ENCODE results near the gene AMDHD2.
"Not testable (repeated sequence)": the region's sequence is repeated elsewhere in the genome, so short reads cannot be mapped to it uniquely, and the experiment has no call there.

Gene AMDHD2

GRCh38 chr16:2531696-2532493 lies 11.7 kb downstream of the AMDHD2 start:
- peak overlapping the region; percentile 85 for H3K4me3 ChIP-seq (ENCODE audit: low read depth, low read length)
- peak; percentile 98 for DNase-seq (ENCODE audit: low read depth)

DNA sequence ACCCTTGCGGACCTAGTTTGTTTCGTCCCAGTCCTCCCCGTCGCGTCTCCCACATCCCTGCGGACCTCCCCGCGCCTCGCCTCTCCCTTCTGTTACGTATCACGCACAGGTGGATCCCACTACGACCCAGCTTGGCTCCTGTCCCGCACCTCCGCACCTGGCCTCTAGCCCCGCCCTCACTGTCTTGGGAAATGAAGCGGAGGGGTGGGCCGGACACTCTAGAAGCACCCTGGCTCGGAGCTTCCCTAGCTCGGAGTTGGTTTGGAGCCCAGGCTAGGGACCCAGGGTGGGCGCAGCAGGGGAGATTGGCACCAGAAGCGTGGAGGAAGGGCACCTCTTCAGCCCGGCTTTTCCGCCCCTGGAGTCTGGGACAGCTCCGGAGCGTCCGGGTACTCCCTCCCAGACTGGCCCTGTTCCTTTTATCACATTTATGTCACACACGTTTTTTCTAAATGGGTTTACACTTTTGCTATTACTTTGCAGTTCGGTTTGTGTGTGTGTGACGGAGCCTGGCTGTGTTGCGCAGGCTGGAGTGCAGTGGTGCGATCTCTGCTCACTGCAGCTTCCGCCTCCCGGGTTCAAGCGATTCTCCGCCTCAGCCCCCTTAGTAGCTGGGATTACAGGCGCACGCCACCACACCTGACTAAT lies 12.4 kb downstream of the AMDHD2 start:
- peak; percentile 83 for DNase-seq (ENCODE audit: low read depth)
- peak overlapping the region; percentile 85 for H3K4me3 ChIP-seq (ENCODE audit: low read depth, low read length)
- TF ChIP-seq, protein P1, sequence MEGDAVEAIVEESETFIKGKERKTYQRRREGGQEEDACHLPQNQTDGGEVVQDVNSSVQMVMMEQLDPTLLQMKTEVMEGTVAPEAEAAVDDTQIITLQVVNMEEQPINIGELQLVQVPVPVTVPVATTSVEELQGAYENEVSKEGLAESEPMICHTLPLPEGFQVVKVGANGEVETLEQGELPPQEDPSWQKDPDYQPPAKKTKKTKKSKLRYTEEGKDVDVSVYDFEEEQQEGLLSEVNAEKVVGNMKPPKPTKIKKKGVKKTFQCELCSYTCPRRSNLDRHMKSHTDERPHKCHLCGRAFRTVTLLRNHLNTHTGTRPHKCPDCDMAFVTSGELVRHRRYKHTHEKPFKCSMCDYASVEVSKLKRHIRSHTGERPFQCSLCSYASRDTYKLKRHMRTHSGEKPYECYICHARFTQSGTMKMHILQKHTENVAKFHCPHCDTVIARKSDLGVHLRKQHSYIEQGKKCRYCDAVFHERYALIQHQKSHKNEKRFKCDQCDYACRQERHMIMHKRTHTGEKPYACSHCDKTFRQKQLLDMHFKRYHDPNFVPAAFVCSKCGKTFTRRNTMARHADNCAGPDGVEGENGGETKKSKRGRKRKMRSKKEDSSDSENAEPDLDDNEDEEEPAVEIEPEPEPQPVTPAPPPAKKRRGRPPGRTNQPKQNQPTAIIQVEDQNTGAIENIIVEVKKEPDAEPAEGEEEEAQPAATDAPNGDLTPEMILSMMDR (IDR thresholded peaks at IDR 0.05; ENCODE audit: insufficient read depth, low read depth, low read length, missing control alignments): no peak

More at GRCh38 chr16:2531696-2532493, 11.7 kb downstream of the AMDHD2 start:
- TF ChIP-seq, protein P1 (IDR thresholded peaks at IDR 0.05; ENCODE audit: insufficient read depth, low read depth, low read length, missing control alignments): no peak

GRCh38 chr16:2533142-2533755 lies 13.1 kb downstream of the AMDHD2 start:
- not testable (repeated sequence) for DNase-seq (ENCODE audit: low read depth)
- H3K4me3 ChIP-seq (ENCODE audit: low read depth, low read length): peak overlapping the region; percentile 85

DNA sequence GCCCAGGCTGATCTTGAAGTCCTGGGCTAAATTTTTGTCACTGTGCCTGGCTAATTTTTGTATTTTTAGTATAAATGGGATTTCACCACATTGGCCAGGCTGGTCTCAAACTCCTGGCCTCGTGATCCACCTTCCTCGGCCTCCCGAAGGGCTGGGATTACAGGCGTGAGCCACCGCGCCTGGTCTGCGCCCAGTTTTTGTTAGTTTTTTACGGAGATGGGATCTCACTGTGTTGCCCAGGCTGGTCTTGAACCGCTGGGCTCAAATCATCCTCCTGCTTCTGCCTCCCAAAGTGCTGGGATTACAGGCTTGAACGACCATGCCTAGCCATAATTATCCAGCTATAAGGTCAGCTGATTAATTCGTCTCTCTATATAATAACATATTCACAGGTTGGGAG lies 13.7 kb downstream of the AMDHD2 start:
- no peak for DNase-seq (ENCODE audit: low read depth)
- TF ChIP-seq, protein P1 (IDR thresholded peaks at IDR 0.05; ENCODE audit: insufficient read depth, low read depth, low read length, missing control alignments): no peak
- no peak overlapping the region for H3K4me3 ChIP-seq (ENCODE audit: low read depth, low read length)

DNA sequence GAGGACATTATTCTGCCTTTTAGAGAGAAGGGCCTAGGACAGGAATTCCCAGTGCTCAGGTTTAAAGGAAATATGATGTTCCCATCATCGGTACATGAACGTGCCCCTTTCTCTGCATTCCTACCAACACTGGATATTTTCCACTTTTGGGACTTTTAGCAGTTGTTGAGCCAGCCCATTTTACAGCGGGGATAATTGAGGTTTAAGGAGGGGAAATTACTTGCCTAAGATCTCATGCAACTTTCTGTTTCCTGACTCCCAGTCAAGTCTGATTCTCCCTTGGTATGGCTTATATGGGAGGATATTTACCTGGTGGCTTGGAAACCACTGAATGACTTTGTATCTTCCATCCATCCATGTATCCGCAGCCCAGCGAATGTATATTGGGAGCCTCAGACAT lies 14.2 kb downstream of the AMDHD2 start:
- not testable (repeated sequence) for H3K4me3 ChIP-seq (ENCODE audit: low read depth, low read length); DNase-seq (ENCODE audit: low read depth)

DNA sequence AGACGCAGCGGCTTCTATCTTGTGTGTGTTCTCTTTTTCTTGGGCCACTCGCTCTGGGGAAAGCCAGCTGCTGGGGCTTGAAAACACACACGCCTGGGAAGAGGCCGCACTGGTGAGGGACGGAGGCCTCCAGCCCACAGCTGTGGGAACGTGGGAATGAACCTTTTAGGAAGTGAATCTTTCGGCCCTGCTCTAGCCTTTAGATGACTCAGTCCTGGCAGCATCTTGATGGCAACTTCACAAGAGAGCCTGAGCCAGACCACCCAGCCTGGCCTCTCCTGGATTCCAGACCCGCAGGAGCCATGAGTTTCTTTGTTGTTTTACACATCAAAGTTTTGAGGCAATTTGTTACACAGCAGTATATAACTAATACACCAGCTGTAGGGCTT lies 15.4 kb downstream of the AMDHD2 start:
- no peak for DNase-seq (ENCODE audit: low read depth)
- H3K4me3 ChIP-seq (ENCODE audit: low read depth, low read length): no peak overlapping the region
- TF ChIP-seq, protein P1 (IDR thresholded peaks at IDR 0.05; ENCODE audit: insufficient read depth, low read depth, low read length, missing control alignments): no peak

GRCh38 chr16:2537451-2538379 lies 17.5 kb downstream of the AMDHD2 start, which contains the start of gene PDPK1:
TSS of gene PDPK1 (plus strand) at chr16:2538021. CDS start at chr16:2538113, 92 bp downstream.
- peak within 1 kb of the TSS; percentile 64 for H3K4me3 ChIP-seq (ENCODE audit: low read depth, low read length)
- peak; percentile 98 for DNase-seq (ENCODE audit: low read depth)
- TF ChIP-seq, protein P1 (IDR thresholded peaks at IDR 0.05; ENCODE audit: insufficient read depth, low read depth, low read length, missing control alignments): no peak

GRCh38 chr16:2539192-2539844 lies 19.1 kb downstream of the AMDHD2 start:
- H3K4me3 ChIP-seq (ENCODE audit: low read depth, low read length): peak overlapping the region; percentile 64; the same call in 1 of the 2 replicates
- DNase-seq (ENCODE audit: low read depth): not testable (repeated sequence)

All from GM12865 (cell line).